ENCODE measurements around the gene OSBP2. TPM values are rescaled to one million over a fixed set of nuclear protein-coding genes. Genes with fewer than 3 reads are reported as not detected.
A peak's percentile ranks its signal among the peaks of the same experiment; 100 is the strongest.

OSBP2 gene
- total RNA-seq, 1 donor from 2014 or later = 18.0 TPM

GRCh38 chr22:30856741-30857502 is 162.2 kb downstream of the OSBP2 start:
- peak; percentile 25 for DNase-seq

GRCh38 chr22:30857791-30858190 is 163.1 kb downstream of the OSBP2 start:
- no peak for DNase-seq

GRCh38 chr22:30858976-30859713 is 164.5 kb downstream of the OSBP2 start:
- no peak for DNase-seq

DNA sequence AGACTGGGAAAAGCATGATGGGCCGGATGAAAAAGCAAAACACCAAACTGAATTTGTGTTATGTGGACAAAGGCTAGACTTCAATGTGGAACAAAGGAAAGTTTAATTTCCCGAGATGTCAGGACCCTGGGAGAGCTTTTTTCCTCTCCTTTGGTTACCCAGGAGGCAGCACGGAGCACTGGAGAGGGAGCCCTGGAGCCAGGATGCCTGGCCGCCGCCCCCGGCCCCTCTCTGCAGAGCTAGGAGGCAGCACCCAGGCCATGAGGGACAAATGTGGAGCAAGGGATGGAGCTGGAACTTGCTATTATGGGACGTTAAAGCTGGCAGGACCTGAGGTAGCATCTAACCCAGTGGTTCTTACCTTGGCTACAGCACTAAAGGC is 165.0 kb downstream of the OSBP2 start:
- DNase-seq = no peak

DNA sequence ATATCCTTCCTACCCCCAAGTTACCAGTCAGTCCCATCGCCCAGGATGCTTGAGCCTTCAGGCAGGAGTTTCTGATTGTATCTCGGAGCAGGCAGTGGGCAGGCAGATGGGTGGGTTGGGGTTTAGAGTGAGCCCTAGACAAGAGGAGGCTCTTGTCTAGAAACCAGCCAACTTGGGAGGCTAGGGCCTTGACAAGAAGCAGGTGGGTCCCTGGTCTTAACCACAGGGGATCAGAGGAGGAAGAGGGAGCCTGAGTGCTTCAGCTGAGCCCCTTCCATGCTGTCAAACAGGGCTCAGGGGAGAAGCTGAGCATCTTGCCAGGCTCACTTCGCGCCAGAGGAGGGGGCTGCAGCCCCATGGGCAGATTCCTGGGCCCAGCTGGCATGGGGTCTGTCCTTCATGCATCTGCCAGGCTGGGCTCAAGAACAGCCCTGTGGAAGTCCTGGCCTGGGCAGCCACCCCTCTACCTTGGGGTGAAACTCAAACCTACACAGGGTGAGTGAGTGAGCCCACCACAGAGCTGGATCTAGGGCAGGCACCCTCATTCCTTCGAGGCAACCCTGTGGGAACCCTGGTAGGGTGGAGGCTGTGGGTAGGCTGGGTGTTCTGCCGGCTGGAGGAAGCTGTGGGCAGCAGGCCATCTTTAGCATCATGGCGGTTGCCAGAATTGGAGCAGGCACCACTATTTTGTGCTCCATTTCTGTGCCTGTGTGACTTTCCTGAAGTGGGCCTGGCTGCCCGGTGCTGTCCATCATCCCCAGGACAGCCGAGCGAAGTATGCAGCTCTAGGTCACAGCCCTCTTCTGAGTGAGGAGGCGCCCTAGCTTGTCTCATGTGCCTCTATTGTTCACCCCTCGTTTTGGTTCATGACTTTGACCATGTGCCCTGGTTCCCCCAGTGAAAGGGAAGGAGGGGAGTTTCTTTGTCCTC is 165.8 kb downstream of the OSBP2 start:
- DNase-seq = no peak

GRCh38 chr22:30861131-30861530 is 166.5 kb downstream of the OSBP2 start:
- no peak for DNase-seq

GRCh38 chr22:30861688-30862552 is 167.2 kb downstream of the OSBP2 start:
- DNase-seq = no peak

DNA sequence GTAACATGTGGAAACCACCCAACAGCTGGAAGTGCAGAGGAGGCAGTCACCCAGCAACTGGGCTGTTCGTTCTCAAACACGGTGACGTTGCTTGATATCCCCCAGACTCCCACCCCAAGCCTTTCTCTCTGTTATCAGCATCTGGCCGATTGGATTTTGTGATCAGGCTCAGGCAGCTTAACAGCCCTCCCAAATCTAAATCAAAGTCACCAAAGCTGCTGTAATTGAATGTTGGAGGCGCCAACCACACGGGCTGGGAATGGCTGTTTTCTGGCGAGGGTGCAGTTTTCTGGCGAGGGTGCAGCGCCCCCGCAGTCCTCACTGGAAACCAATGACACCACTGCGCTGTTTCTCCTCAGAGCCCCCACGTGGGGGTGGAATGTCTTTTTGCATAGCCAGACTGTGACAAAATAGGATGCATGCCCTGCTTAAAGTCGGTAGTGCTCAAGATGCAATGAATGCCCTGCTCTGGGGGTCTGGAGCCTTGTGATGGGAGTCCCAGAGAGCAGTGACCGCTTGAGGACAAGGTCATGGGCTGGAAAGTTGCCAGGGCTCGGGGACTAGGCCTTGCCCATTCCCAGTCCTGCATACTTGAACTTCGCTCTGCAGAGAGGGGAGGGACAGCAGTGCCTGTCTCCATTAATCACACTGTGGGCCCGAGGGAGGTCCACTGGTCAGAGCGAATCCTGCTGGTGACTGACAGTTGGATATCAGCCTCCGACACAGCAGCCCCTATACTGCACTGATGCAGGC is 168.6 kb downstream of the OSBP2 start:
- DNase-seq = no peak

GRCh38 chr22:30864441-30865420 is 170.1 kb downstream of the OSBP2 start:
- DNase-seq = no peak

- DNase-seq = no peak
These were observed 171.0 kb downstream of the OSBP2 start for GRCh38 chr22:30865656-30866055.

- DNase-seq = no peak
These were observed 171.5 kb downstream of the OSBP2 start for GRCh38 chr22:30866216-30866615.

GRCh38 chr22:30866811-30867271 is 172.2 kb downstream of the OSBP2 start:
- DNase-seq = peak; percentile 91

DNA sequence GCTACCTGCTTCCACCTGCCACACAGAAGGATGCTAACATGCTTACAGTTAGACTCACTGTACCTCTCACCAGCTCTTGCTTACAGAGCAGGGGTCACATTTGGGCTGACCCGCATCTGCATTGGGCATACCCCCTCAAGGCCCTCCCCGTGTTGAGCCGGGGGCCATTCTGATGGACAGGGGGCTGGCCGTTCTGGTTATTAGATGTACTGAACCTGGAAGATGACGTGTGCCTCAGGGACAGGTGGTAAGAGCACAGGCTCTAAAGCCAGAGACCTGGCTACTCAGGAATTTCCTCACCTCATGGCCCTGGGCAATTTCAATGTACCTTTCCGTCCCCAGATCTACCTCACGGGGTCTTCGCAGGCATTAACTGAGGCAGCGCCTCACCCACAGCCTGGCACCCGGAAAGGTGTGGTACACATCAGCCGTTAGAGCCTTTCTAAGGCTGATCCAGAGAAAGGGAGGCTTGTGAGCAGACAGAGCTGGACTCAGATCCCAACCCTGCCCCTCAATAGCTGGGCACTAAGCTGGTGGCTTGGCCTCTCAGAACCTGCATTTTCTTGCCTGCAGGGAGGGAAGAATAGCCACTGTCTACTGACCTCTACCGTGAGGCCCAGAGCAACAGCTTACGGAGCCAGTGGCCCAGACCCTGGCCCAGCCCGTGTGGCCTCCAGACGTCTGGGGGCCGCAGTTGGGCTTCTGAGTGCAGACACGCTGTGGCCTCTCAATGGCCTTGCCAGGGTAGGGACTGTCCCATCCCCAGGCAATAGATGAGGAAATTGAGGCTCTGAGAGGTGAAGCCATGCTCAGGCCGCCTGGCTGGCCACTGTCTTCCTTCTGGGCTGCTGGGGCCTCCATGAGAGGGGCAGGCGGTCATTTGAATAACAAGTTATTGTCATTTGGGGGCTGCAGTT is 173.3 kb downstream of the OSBP2 start:
- no peak for DNase-seq

- peak; percentile 79 for DNase-seq
These were observed 174.2 kb downstream of the OSBP2 start for GRCh38 chr22:30868663-30869385.

DNA sequence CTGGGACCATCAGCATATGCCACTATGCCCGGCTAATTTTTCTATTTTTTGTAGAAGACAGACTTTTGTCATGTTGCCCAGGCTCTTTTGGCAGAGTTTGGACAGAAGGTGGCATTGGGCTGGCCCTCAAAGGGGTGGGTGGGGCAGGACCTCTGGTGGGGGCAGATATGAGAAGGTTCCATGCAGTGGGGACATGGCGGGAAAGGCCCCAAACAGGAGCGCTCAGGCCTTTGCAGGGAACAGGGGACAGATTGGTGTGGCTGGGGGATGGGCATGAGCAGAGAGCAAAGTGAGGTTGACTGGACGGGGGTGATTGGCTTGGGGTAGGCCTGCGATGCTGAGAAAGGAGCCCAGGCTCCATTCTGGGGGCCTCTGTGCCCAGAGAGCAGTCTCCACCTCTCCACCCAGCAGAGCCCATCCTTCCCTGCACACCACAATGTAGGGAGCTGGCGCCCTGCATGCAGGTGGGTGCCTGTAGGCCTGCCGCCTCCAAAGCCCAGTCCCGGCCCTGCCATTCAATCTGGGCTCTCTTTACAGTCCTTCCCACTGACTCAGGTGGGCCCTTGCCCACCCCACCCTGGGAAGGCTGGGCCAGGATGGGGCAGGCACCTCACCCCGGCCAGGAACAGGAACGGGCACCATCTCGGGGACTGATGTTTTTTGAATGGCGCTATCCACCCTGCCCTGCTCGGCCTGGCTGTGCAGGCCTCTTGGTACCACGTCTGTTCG is 175.2 kb downstream of the OSBP2 start:
- DNase-seq = no peak

DNA sequence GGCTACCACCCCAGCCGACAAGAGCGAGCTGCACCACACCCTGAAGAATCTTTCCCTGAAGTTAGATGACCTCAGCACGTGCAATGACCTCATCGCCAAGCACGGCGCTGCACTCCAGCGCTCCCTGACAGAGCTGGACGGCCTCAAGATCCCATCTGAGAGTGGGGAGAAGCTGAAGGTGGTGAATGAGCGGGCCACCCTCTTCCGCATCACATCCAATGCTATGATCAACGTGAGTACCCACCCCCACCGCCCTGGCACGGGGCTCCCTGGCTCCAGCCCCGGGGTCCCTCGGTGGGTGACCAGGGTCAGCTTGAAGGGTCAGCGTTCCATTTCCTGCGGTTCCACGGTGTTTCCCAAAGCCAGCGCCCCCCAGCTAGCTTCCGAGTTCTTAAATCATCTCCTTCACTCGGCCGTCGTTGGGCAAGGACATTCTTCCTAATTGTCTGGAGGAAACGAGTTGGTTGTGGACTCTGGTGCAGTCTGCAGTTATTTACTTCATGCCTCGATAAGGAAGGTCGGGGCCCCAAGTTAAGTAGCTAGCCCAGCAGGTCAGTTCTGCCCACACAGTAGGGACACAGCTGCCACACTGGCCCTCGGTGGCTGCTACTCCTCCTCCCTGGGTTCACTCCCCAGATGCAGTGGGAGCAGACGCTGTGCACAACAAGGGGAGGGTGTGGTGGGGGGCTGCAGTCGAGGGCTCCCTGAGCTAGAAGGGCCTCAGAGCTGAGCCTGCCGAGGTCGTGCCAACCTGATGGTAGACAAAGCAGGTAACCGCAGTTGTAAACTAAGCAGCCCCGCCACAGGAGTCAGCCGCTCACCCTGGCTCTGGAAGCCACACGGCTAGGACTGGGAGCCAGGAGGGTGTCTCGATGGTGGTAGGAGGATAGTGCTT is 176.0 kb downstream of the OSBP2 start:
- DNase-seq = no peak

All from dermis blood vessel endothelial cell (primary cell).